OCI-LY3 (cell line): ENCODE data around the gene RGL3.

Experiments
- H2AFZ ChIP-seq: fragments of 200-600, 300-600 bp; shearing (Covaris generic); 2 replicates; pipeline ENCODE4 v1.6.0; 2014; ENCODE audit warnings: antibody characterized with exemption, low read depth, low read length
- H3K27ac ChIP-seq: fragments of 200-600, 300-600 bp; sonication (generic); 2 replicates; pipeline ENCODE4 v1.5.1; 2014; ENCODE audit warnings: mild to moderate bottlenecking, low read length, moderate library complexity, mixed read lengths
- H3K27me3 ChIP-seq: fragments of 200-600, 300-600 bp; sonication (generic); 2 replicates; pipeline ENCODE4 v1.6.1; 2014; ENCODE audit warnings: low read depth, low read length, mixed read lengths
- H3K36me3 ChIP-seq: fragments of 200-600, 300-600 bp; sonication (generic); replicated peaks from 2 replicates; pipeline ENCODE3; 2014; ENCODE audit warnings: low read depth, low read length, mixed read lengths
- H3K4me1 ChIP-seq: fragments of 300-600, 200-600 bp; sonication (generic); 2 replicates; pipeline ENCODE4 v1.6.1; 2014; ENCODE audit warnings: low read length, mixed read lengths
- H3K4me2 ChIP-seq: fragments of 200-600, 300-600 bp; sonication (generic); 2 replicates; pipeline ENCODE4 v1.6.1; 2014; ENCODE audit warnings: low read length, mixed read lengths
- H3K4me3 ChIP-seq: fragments of 300-600, 200-600 bp; sonication (generic); 2 replicates; pipeline ENCODE4 v1.5.1; 2014; ENCODE audit warnings: antibody characterized with exemption, mild to moderate bottlenecking, low read length, moderate library complexity
- H3K79me2 ChIP-seq: fragments of 300-600, 200-600 bp; shearing (Covaris generic); 2 replicates; pipeline ENCODE4 v1.6.1; 2014; ENCODE audit warnings: mild to moderate bottlenecking, low read length, mixed read lengths
- H3K9ac ChIP-seq: fragments of 300-600, 200-600 bp; shearing (Covaris generic); 2 replicates; pipeline ENCODE4 v1.6.0; 2014; ENCODE audit warnings: mild to moderate bottlenecking, low read length, moderate library complexity
- H3K9me3 ChIP-seq: fragments of 200-600, 300-600 bp; shearing (Covaris generic); 2 replicates; pipeline ENCODE4 v1.6.1; 2014; ENCODE audit warnings: low read length, mixed read lengths; ENCODE audit not compliant: insufficient read depth
- H4K20me1 ChIP-seq: fragments of 200-600, 300-600 bp; sonication (generic); 2 replicates; pipeline ENCODE4 v1.6.1; 2016; ENCODE audit warnings: low read length, mixed read lengths; ENCODE audit not compliant: insufficient read depth
- EZH2phosphoT487 ChIP-seq: fragments of 200-600 bp; shearing (Covaris generic); IDR thresholded peaks from 2 replicates; pipeline ENCODE4 v1.6.1; 2018; ENCODE audit warnings: antibody characterized with exemption, mixed run types, low read depth
- TF ChIP-seq, protein P1 (sequence below): fragments of 200-600, 300-600 bp; sonication (generic); IDR thresholded peaks from 2 replicates; pipeline ENCODE4 v1.5.1; 2014; ENCODE audit warnings: antibody characterized with exemption, low read length, low read depth

The RGL3 gene

DNA sequence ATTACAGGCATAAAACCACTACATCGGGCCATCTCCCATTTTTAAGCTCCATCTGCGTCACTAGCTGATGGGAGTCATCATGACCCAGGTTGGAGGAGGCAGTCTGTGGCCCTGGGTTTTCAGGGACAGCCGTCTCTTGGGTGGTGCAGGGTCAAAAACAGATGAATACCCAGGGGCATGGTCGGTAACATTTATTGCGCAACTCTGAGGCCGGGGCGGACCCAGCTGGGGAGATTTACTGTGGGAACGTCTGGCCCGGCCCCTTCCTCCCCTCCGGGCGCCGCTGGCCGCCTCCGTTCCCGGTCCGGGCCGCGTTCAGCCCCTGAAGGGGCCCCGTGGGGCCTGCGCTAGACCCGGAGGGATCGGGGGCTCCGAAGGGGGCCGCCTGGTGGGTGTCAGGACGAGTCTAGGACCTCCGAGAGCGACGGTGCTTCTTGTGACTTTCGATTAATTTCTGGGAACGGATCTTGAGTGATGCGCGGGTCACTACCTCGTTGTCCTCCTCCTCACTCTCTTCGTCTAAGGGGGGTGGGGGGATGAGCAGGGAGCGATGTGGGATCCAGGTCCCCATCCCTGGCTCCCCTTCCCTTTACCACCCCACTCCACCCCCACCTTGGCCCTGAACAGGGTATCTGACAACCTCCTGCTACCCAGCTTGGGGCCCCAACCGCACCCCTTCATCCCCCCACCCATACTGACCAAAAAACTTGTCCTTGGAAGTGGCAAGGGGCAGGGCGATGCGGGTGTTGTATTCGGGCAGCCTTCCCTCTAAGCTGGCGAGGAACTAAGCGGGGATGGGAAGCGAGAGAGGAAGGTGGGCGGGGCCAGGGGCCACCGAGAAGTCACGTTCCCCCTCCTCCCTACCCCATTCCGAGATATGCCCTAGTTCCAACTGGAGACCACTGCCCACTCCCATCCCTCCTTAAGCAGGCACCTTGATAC lies 1.6 kb upstream of the RGL3 start:
- H4K20me1 ChIP-seq = no peaks in the 10 kb centered on the region
- H2AFZ ChIP-seq = no peak overlapping the region
- 0 out of 2 replicates have a peak, but pooled peaks cover 6% of the 10 kb centered on the region for H3K27me3 ChIP-seq
- H3K4me3 ChIP-seq = no peak overlapping the region
- peaks cover 9% of the 10 kb centered on the region for H3K4me1 ChIP-seq
- TF ChIP-seq, protein P1, sequence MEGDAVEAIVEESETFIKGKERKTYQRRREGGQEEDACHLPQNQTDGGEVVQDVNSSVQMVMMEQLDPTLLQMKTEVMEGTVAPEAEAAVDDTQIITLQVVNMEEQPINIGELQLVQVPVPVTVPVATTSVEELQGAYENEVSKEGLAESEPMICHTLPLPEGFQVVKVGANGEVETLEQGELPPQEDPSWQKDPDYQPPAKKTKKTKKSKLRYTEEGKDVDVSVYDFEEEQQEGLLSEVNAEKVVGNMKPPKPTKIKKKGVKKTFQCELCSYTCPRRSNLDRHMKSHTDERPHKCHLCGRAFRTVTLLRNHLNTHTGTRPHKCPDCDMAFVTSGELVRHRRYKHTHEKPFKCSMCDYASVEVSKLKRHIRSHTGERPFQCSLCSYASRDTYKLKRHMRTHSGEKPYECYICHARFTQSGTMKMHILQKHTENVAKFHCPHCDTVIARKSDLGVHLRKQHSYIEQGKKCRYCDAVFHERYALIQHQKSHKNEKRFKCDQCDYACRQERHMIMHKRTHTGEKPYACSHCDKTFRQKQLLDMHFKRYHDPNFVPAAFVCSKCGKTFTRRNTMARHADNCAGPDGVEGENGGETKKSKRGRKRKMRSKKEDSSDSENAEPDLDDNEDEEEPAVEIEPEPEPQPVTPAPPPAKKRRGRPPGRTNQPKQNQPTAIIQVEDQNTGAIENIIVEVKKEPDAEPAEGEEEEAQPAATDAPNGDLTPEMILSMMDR = no peak
- TF ChIP-seq EZH2phosphoT487 = no peak
- H3K9ac ChIP-seq = no peak overlapping the region
- H3K9me3 ChIP-seq = no peaks in the 10 kb centered on the region
- H3K36me3 ChIP-seq = no peaks in the 10 kb centered on the region
- H3K27ac ChIP-seq = no peak overlapping the region
- no peaks in the 10 kb centered on the region for H3K79me2 ChIP-seq
- no peak overlapping the region for H3K4me2 ChIP-seq

DNA sequence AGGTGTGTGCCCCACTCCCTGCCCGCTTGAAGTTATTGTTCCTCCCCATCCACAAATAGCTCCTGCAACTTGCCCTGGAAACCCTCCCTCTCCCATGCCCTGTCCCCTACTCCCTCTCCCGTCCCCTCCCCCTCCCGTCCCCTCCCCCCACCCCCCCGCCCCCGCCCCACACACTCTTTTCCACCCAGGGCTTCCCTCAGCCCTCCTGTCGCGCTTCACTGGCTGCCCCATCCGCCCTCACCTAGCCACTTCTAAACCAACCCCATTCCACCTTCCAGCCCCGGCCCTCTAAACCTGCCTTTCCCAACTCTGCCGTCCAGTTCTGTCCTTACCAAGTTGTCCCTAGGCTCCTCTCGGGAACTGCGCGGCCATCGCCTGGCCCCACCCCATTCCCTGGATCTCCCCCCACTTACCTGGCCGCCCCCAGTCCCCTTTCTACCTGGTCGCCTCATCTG lies 993 bp downstream of the RGL3 start:
- Histone ChIP-seq H3K4me3 (no peak overlapping the region), H3K4me2 (no peak overlapping the region), H4K20me1 (no peaks in the 10 kb centered on the region), H3K27me3 (0 out of 2 replicates have a peak, but pooled peaks cover 3% of the 10 kb centered on the region), H3K36me3 (no peaks in the 10 kb centered on the region), H3K79me2 (no peaks in the 10 kb centered on the region), H3K27ac (no peak overlapping the region), H2AFZ (no peak overlapping the region), H3K9ac (no peak overlapping the region), H3K4me1 (peaks cover 9% of the 10 kb centered on the region), H3K9me3 (no peaks in the 10 kb centered on the region)
- TF ChIP-seq EZH2phosphoT487 = no peak
- TF ChIP-seq, protein P1 = no peak

DNA sequence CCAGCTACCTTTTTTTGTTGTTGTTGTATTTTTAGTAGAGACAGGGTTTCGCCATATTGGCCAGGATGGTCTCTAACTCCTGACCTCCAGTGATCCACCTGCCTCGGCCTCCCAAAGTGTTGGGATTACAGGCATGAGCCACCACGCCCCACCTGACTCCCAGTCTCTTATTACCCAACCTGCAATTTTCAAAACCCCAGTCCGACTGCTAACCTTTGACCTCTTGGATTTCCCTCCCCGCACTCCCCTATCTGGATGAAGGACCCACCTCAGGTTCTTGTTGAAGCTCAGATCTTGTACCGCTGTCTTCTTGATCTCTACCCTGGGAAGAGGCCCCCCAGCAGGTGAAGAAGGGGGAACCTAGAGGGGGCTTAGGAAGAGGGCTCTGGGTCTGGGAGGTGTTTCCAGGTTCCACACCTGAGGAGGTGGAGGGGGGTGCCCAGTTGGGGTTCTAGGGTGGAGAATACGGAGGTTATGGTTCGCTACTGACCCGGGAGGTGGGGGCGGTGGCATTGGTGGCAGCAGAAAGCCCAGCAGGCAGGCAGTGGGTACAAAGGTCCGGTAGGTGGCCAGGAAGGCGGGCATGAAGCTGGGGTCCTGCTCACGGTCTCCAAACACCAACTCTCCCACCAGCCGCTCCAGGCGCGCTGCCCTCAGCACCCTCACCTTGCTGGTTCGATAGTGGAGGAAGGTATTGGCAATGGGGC lies 2.6 kb downstream of the RGL3 start:
- Histone ChIP-seq H3K4me3 (no peak overlapping the region), H3K36me3 (no peaks in the 10 kb centered on the region), H4K20me1 (no peaks in the 10 kb centered on the region), H3K9me3 (no peaks in the 10 kb centered on the region), H3K79me2 (no peaks in the 10 kb centered on the region), H3K4me2 (no peak overlapping the region), H3K9ac (no peak overlapping the region), H2AFZ (no peak overlapping the region), H3K4me1 (no peaks in the 10 kb centered on the region), H3K27me3 (no peaks in the 10 kb centered on the region), H3K27ac (no peak overlapping the region)
- TF ChIP-seq, protein P1 = no peak
- no peak for TF ChIP-seq EZH2phosphoT487

DNA sequence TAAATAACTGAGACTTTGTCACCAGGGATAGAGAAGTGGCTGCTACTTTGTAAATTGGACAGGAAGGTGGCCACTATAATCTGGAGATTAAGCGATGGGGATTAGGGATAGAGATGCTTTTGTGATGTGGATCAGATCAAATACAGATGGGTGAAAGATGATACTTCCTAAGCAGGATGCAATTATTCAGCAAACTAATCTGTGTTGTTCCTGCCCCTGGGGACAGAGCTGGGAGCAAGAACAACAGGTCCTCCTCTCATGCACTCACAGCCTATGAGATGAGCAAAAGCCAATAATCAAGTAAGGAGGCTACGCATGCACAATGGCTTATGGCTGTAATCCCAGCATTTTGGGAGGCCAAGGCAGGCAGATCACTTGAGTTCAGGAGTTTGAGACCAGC lies 4.6 kb downstream of the RGL3 start:
- Histone ChIP-seq H3K79me2 (no peaks in the 10 kb centered on the region), H3K27me3 (no peaks in the 10 kb centered on the region), H3K36me3 (no peaks in the 10 kb centered on the region), H3K27ac (no peak overlapping the region), H4K20me1 (no peaks in the 10 kb centered on the region), H2AFZ (no peak overlapping the region), H3K4me1 (no peaks in the 10 kb centered on the region), H3K9ac (no peak overlapping the region), H3K9me3 (no peaks in the 10 kb centered on the region), H3K4me2 (no peak overlapping the region), H3K4me3 (no peak overlapping the region)
- TF ChIP-seq EZH2phosphoT487 = no peak
- TF ChIP-seq, protein P1 = no peak
